Measurements from ENCODE around the gene MAF. TPM values are rescaled to one million over a fixed set of nuclear protein-coding genes. Genes with fewer than 3 reads are reported as not detected.

The MAF gene
- total RNA-seq (2016; rRNA removed; fragmentation: Illumina TruSeq; extraction: Trizol) (0.10 and 0.31 TPM in 2 replicates), polyA plus RNA-seq (2011; rRNA removed) (0.07 and 0.13 TPM in 2 replicates), polyA minus RNA-seq (2011; rRNA and poly(A)+ RNA removed; ENCODE audit: low replicate concordance) (0.12 TPM in 1 of 2 replicates, not detected in the other), Bru-seq, nascent RNA (percentile 23 among the genes with signal in this experiment), BruChase-seq, experiment 1, labeled RNA remaining after a 6-hour chase (percentile 23 among the genes with signal in this experiment), BruChase-seq, experiment 2, labeled RNA remaining after a 2-hour chase (percentile 26 among the genes with signal in this experiment)
- total RNA-seq (2016; cell fraction: cytosol; rRNA removed; fragmentation: Illumina TruSeq; extraction: Trizol; ENCODE audit: low read depth), result under 0.01 and 0.10 TPM in 2 replicates
- total RNA-seq (2016; cell fraction: insoluble cytoplasmic fraction; rRNA removed; fragmentation: Illumina TruSeq; extraction: Trizol), result 0.15 and 0.30 TPM in 2 replicates
- total RNA-seq (2016; cell fraction: membrane; rRNA removed; fragmentation: Illumina TruSeq; extraction: Trizol), result 0.06 and 0.14 TPM in 2 replicates
- total RNA-seq (2016; cell fraction: nucleus; rRNA removed; fragmentation: Illumina TruSeq; extraction: Trizol), result 0.47 and 0.65 TPM in 2 replicates
- polyA plus RNA-seq (2011; cell fraction: cytosol; rRNA removed), result 0.01 and 0.09 TPM in 2 replicates
- polyA plus RNA-seq (2011; cell fraction: nucleus; rRNA removed), result 0.18 and 0.31 TPM in 2 replicates
- 0.03 and 0.04 TPM in 2 replicates for polyA plus RNA-seq (2012)
- not detected in 2 replicates for polyA plus RNA-seq (2016; cell fraction: cytosol; fragmentation: Illumina TruSeq; extraction: Trizol; ENCODE audit: low read depth)
- polyA plus RNA-seq (2016; cell fraction: insoluble cytoplasmic fraction; fragmentation: Illumina TruSeq; extraction: Trizol; ENCODE audit: low read depth), result 0.25 and 0.30 TPM in 2 replicates
- polyA plus RNA-seq (2016; cell fraction: membrane; fragmentation: Illumina TruSeq; extraction: Trizol; ENCODE audit: low read depth), result 0.08 and 0.10 TPM in 2 replicates
- polyA plus RNA-seq (2016; cell fraction: nucleus; fragmentation: Illumina TruSeq; extraction: Trizol; ENCODE audit: insufficient read depth, low read depth), result 0.51 and 0.52 TPM in 2 replicates
- polyA minus RNA-seq (2011; cell fraction: cytosol; rRNA and poly(A)+ RNA removed), result 0.20 and 0.35 TPM in 2 replicates
- polyA minus RNA-seq (2011; cell fraction: nucleus; rRNA and poly(A)+ RNA removed), result 0.25 and 0.26 TPM in 2 replicates
- long read RNA-seq, experiment 1, partial matches to known transcripts, result 0 of 1 reads
- long read RNA-seq, experiment 1, other reads (novel, unspliced or antisense), result 0 of 1 reads
- long read RNA-seq, experiment 2, result 0 reads

DNA sequence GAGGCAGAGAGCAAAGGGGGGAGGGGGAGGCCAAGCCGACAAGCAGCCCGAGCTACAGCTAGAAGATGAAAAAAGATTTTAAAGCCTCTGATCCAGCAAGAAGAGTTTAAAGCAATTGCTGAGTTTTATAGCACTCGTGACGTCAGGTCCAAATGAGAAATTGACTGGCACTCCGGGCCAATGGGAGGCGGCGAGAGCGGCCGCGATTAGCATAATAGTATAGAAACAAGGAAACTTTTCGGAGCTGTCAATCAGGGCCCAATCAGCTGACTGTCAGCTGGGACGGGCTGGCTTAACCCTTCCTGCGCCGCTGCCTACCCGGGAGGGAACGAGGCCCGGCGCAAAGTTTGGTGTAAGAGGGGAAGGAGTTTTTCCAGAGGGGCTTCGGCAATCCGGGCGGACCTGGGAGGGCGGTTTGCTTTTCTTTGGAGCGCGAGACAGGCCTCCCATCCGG, at the start of gene MAF:
MAF (minus strand) TSS at position 100 of the 454 bp plus-strand sequence. CDS start 835 bp downstream, outside the sequence.
- Histone ChIP-seq H4K20me1 (ENCODE audit: insufficient read depth, low read length) (no peaks in the 10 kb centered on the region), H3K27me3 (ENCODE audit: control insufficient read depth in 1 of 2, insufficient read depth in 2 of 2, low read length in 2 of 2) (peaks cover 9 to 32% of the 10 kb centered on the region in 2 experiments), H3K79me2 (ENCODE audit: insufficient read depth, low read length) (no peaks in the 10 kb centered on the region), H3K27ac (ENCODE audit: extremely low read length, insufficient read depth, low read length) (no peak within 1 kb of the TSS), H2AFZ (ENCODE audit: low read length) (no peak within 1 kb of the TSS), H3K4me2 (ENCODE audit: low read depth, low read length) (peak within 1 kb of the TSS; percentile 72), H3K9me3 (ENCODE audit: low read length) (no peaks in the 10 kb centered on the region), H3K9ac (ENCODE audit: insufficient read depth, low read depth, low read length) (no peak within 1 kb of the TSS), H3K4me3 (replicated peaks in 1 of 3; ENCODE audit: insufficient read depth in 1 of 3, low read depth in 2 of 3, low read length in 3 of 3) (peak within 1 kb of the TSS; percentile 44 to 67 (median 50)), H3K36me3 (replicated peaks in 1 of 2; ENCODE audit: control insufficient read depth in 1 of 2, insufficient read depth in 2 of 2, low read length in 2 of 2) (no peaks in the 10 kb centered on the region), H3K4me1 (ENCODE audit: insufficient read depth, low read length) (peaks cover 28% of the 10 kb centered on the region)
- ChIA-PET CTCF (ENCODE audit: low intra/inter-chr PET ratio, low total read pairs) (no interaction called here), POLR2A (no interaction called here)
- no peak for FAIRE-seq
- peak; percentile 58 for DNase-seq (ENCODE audit: low spot score)
- in situ Hi-C loops (cut with HindIII; ENCODE audit: extremely low pct_ligation_motif_present, low pct_unique_long_range_greater_than_20kb), result loop anchor here (10.0 to 25.0 kb wide), 3 partner anchors 676 to 1363 kb away; no protein-coding TSS in a partner anchor
- BruUV-seq (replicated peaks), result no TSS peak
- 2% methylated on average over 16 of the region's 25 CpGs for WGBS (ENCODE audit: low lambda C conversion rate)
- intact Hi-C loops (cut with micrococcal nuclease; ENCODE audit: unreplicated experiment), result loop anchor here (2.0 to 10.0 kb wide), 4 partner anchors 172 to 1096 kb away; no protein-coding TSS in a partner anchor
- peak; percentile 55 for ATAC-seq
- TF ChIP-seq ZFP36L2 (CRISPR knock-in tag; IDR thresholded peaks at IDR 0.05), result no peak
- no peak for TF ChIP-seq KDM2A (CRISPR knock-in tag; IDR thresholded peaks at IDR 0.05; ENCODE audit: borderline replicate concordance, low read depth)
- TF ChIP-seq NONO (IDR thresholded peaks at IDR 0.05), result no peak
- TF ChIP-seq NONO (CRISPR knock-in tag; conservative IDR thresholded peaks at IDR 0.05), result no peak
- no peak for TF ChIP-seq SALL1 (CRISPR knock-in tag; IDR thresholded peaks at IDR 0.05)
- TF ChIP-seq ZNF777 (CRISPR knock-in tag; IDR thresholded peaks at IDR 0.05), result no peak
- TF ChIP-seq ZNF652 (CRISPR knock-in tag; IDR thresholded peaks at IDR 0.05; ENCODE audit: borderline replicate concordance, low read depth), result peak; percentile 97
- no peak for TF ChIP-seq DNMT1 (CRISPR knock-in tag; IDR thresholded peaks at IDR 0.05)
- TF ChIP-seq, protein P1, sequence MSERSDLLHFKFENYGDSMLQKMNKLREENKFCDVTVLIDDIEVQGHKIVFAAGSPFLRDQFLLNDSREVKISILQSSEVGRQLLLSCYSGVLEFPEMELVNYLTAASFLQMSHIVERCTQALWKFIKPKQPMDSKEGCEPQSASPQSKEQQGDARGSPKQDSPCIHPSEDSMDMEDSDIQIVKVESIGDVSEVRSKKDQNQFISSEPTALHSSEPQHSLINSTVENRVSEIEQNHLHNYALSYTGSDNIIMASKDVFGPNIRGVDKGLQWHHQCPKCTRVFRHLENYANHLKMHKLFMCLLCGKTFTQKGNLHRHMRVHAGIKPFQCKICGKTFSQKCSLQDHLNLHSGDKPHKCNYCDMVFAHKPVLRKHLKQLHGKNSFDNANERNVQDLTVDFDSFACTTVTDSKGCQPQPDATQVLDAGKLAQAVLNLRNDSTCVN (CRISPR knock-in tag; IDR thresholded peaks at IDR 0.05; ENCODE audit: borderline replicate concordance), result no peak
- no peak for TF ChIP-seq ZNF337 (CRISPR knock-in tag; IDR thresholded peaks at IDR 0.05; ENCODE audit: borderline replicate concordance, low read depth)
- TF ChIP-seq ZNF224 (CRISPR knock-in tag; IDR thresholded peaks at IDR 0.05), result no peak
- TF ChIP-seq U2AF1 (optimal IDR thresholded peaks at IDR 0.05; ENCODE audit: low read depth, low read length), result peak; percentile 56
- TF ChIP-seq ZNF678 (CRISPR knock-in tag; IDR thresholded peaks at IDR 0.05), result no peak
- no peak for TF ChIP-seq RARA (CRISPR knock-in tag; IDR thresholded peaks at IDR 0.05)
- no peak for TF ChIP-seq GATA4 (IDR thresholded peaks at IDR 0.05; ENCODE audit: borderline replicate concordance, low read depth)
- TF ChIP-seq ZNF335 (CRISPR knock-in tag; IDR thresholded peaks at IDR 0.05), result no peak
- no peak for TF ChIP-seq MBNL3 (CRISPR knock-in tag; conservative IDR thresholded peaks at IDR 0.05)
- TF ChIP-seq FOSL2 (CRISPR knock-in tag; IDR thresholded peaks at IDR 0.05), result no peak
- no peak for TF ChIP-seq ZFP41 (CRISPR knock-in tag; IDR thresholded peaks at IDR 0.05; ENCODE audit: borderline replicate concordance)
- no peak for TF ChIP-seq ZNF264 (CRISPR knock-in tag; IDR thresholded peaks at IDR 0.05)
- TF ChIP-seq ZNF790 (CRISPR knock-in tag; IDR thresholded peaks at IDR 0.05; ENCODE audit: borderline replicate concordance), result no peak
- no peak for TF ChIP-seq FOXC1 (CRISPR knock-in tag; IDR thresholded peaks at IDR 0.05; ENCODE audit: borderline replicate concordance)
